HL-60 (cell line): ENCODE data around the gene ASAP3.

Experiments used
- DNase-seq, 2 experiments: peaks; one replicate each; pipeline ENCODE4 v3.0.0-alpha.2; 2010 to 2020; ENCODE audit warnings: low read depth in 1 of 2, low spot score in 1 of 2
- H3K27ac ChIP-seq: fragments of 250-450 bp; sonication (Bioruptor Pico); replicated peaks from 2 replicates; pipeline ENCODE4 v1.5.1; 2020; ENCODE audit warnings: mild to moderate bottlenecking, moderate library complexity
- H3K27me3 ChIP-seq: fragments of 250-450 bp; sonication (Bioruptor Pico); 2 replicates; pipeline ENCODE4 v1.5.1; 2021; ENCODE audit warnings: mild to moderate bottlenecking, moderate library complexity; ENCODE audit not compliant: insufficient read depth, poor library complexity, severe bottlenecking
- H3K4me3 ChIP-seq: replicated peaks from 2 replicates; pipeline ENCODE4 v1.5.1; 2011; ENCODE audit warnings: mild to moderate bottlenecking, control low read depth, low read length; ENCODE audit not compliant: insufficient read depth
- GABPA ChIP-seq: IDR thresholded peaks from 2 replicates; pipeline ENCODE4 v1.6.1; 2012; ENCODE audit warnings: low read depth
- POLR2AphosphoS5 ChIP-seq: IDR thresholded peaks from 2 replicates; pipeline ENCODE4 v1.6.1; 2012; ENCODE audit warnings: low read depth
- SPI1 ChIP-seq: IDR thresholded peaks from 2 replicates; pipeline ENCODE4 v1.6.1; 2012; ENCODE audit warnings: low read depth, mild to moderate bottlenecking, borderline replicate concordance
- TF ChIP-seq, protein P1 (sequence below): IDR thresholded peaks from 2 replicates; pipeline ENCODE4 v1.6.1; 2012; ENCODE audit warnings: low read depth; ENCODE audit not compliant: insufficient replicate concordance
- TF ChIP-seq, protein P2 (sequence below): IDR thresholded peaks from one replicate; pipeline ENCODE4 v1.5.1; 2011; ENCODE audit warnings: low read length, control low read depth, inconsistent platforms; ENCODE audit not compliant: insufficient read depth

ASAP3 gene

DNA sequence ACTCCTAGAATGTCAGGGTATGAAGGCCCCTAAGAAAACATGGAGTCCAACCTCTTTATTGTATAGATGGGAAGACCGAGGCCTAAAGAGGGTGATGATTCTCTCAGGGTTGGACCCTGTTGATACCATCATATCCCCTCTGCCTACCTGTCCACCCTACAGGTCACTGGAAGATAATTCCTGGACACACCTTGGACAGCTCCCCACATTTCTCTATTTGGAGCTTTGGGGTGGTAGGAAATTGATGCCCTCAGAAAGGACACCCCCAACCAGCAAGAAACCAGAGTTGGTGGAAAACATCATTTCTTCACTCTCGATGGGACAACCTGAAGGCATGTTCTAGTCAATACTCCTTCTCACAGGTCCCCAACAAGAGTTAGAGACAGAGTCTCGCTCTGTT is 56.4 kb downstream of the ASAP3 start:
- Histone ChIP-seq H3K27ac (no peak overlapping the region), H3K27me3 (peaks cover 26% of the 10 kb centered on the region), H3K4me3 (no peak overlapping the region)
- no peak for DNase-seq
- TF ChIP-seq POLR2AphosphoS5: no peak
- TF ChIP-seq, protein P1, sequence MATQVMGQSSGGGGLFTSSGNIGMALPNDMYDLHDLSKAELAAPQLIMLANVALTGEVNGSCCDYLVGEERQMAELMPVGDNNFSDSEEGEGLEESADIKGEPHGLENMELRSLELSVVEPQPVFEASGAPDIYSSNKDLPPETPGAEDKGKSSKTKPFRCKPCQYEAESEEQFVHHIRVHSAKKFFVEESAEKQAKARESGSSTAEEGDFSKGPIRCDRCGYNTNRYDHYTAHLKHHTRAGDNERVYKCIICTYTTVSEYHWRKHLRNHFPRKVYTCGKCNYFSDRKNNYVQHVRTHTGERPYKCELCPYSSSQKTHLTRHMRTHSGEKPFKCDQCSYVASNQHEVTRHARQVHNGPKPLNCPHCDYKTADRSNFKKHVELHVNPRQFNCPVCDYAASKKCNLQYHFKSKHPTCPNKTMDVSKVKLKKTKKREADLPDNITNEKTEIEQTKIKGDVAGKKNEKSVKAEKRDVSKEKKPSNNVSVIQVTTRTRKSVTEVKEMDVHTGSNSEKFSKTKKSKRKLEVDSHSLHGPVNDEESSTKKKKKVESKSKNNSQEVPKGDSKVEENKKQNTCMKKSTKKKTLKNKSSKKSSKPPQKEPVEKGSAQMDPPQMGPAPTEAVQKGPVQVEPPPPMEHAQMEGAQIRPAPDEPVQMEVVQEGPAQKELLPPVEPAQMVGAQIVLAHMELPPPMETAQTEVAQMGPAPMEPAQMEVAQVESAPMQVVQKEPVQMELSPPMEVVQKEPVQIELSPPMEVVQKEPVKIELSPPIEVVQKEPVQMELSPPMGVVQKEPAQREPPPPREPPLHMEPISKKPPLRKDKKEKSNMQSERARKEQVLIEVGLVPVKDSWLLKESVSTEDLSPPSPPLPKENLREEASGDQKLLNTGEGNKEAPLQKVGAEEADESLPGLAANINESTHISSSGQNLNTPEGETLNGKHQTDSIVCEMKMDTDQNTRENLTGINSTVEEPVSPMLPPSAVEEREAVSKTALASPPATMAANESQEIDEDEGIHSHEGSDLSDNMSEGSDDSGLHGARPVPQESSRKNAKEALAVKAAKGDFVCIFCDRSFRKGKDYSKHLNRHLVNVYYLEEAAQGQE: peak; percentile 76
- no peak for TF ChIP-seq GABPA
- TF ChIP-seq SPI1: no peak
- TF ChIP-seq, protein P2, sequence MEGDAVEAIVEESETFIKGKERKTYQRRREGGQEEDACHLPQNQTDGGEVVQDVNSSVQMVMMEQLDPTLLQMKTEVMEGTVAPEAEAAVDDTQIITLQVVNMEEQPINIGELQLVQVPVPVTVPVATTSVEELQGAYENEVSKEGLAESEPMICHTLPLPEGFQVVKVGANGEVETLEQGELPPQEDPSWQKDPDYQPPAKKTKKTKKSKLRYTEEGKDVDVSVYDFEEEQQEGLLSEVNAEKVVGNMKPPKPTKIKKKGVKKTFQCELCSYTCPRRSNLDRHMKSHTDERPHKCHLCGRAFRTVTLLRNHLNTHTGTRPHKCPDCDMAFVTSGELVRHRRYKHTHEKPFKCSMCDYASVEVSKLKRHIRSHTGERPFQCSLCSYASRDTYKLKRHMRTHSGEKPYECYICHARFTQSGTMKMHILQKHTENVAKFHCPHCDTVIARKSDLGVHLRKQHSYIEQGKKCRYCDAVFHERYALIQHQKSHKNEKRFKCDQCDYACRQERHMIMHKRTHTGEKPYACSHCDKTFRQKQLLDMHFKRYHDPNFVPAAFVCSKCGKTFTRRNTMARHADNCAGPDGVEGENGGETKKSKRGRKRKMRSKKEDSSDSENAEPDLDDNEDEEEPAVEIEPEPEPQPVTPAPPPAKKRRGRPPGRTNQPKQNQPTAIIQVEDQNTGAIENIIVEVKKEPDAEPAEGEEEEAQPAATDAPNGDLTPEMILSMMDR: no peak

DNA sequence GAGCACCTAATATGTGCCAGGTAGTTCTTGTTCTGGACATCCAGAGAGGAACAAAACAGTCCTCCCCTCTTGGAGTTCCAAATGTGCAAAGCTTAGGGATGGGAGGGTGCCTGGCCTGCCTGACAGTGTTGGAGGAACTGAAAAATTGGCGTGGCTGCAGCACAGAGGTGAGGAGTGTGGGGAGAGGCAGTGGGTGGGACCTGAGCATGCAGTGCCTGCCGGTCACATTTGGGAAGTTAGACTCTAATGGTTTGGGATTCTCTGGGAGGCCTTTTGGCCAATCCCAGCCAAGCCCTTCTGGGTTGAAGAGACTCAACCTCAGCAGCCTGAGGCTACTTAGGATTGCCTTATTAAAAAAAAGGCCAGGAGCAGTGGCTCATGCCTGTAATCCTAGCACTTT is 57.2 kb downstream of the ASAP3 start:
- no peak overlapping the region for H3K4me3 ChIP-seq
- DNase-seq: no peak
- peaks cover 26% of the 10 kb centered on the region for H3K27me3 ChIP-seq
- no peak overlapping the region for H3K27ac ChIP-seq
- TF ChIP-seq, protein P2: no peak
- TF ChIP-seq POLR2AphosphoS5 (no peak), SPI1 (no peak), GABPA (no peak)
- TF ChIP-seq, protein P1: no peak

DNA sequence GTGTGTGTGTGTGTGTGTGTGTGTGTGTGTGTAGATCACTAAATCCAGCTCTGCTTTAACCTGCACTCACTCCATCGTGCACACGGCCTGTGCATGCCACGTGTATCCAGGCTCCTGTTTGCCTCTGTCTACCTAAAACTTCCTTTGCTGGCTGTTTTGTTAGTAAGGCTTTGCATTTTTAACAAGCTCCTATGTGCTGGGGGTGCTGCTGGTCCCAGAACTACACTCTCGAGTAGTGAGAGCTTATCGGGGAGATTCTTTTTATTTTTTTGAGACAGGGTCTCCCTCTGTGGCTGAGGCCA is 58.8 kb downstream of the ASAP3 start:
- TF ChIP-seq SPI1 (no peak), GABPA (no peak), POLR2AphosphoS5 (no peak)
- TF ChIP-seq, protein P1: no peak
- TF ChIP-seq, protein P2: no peak
- Histone ChIP-seq H3K4me3 (no peak overlapping the region), H3K27ac (no peak overlapping the region), H3K27me3 (peaks cover 26% of the 10 kb centered on the region)
- no peak for DNase-seq
